Prostate gland (tissue), 2 donors: ENCODE results near the gene ZCCHC24.

ENCODE experiments used
- POLR2A ChIP-seq: fragments of 450-650 bp; IDR thresholded peaks from one replicate; pipeline ENCODE4 v1.6.1; 2016; ENCODE audit warnings: antibody characterized with exemption, mild to moderate bottlenecking
- TF ChIP-seq, protein P1 (sequence below), 4 experiments: fragments of 200-600 bp in 2 of 4; fragments of 450-650 bp in 2 of 4; sonication (generic) in 2 of 4; IDR thresholded peaks; 1 replicate in 3 of 4; 2 replicates in 1 of 4; pipeline ENCODE4 v1.5.1; 2016 to 2019; ENCODE audit warnings: antibody characterized with exemption in 4 of 4, mild to moderate bottlenecking in 2 of 4, moderate library complexity in 2 of 4

DNA sequence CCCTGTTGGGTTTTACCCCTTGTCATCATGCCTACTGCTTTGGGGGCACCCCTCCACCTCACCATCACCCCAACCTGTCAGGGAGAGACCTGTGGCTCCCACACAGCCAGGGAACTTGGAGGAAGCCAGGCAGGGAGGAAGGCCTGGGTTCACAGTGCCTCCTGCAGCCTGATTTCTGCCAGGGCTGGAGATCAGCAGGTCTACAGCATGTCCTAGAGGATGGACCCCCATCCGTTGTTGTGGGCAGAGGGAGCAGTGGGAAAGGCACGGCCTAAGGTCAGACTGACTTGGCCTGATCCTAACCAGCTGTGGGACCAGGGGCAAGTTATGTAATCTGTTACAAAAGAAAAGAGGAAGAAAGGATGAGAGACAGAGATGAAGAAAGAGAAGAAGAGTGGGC lies 28.2 kb downstream of the ZCCHC24 start:
- TF ChIP-seq POLR2A, result no peak
- TF ChIP-seq, protein P1, sequence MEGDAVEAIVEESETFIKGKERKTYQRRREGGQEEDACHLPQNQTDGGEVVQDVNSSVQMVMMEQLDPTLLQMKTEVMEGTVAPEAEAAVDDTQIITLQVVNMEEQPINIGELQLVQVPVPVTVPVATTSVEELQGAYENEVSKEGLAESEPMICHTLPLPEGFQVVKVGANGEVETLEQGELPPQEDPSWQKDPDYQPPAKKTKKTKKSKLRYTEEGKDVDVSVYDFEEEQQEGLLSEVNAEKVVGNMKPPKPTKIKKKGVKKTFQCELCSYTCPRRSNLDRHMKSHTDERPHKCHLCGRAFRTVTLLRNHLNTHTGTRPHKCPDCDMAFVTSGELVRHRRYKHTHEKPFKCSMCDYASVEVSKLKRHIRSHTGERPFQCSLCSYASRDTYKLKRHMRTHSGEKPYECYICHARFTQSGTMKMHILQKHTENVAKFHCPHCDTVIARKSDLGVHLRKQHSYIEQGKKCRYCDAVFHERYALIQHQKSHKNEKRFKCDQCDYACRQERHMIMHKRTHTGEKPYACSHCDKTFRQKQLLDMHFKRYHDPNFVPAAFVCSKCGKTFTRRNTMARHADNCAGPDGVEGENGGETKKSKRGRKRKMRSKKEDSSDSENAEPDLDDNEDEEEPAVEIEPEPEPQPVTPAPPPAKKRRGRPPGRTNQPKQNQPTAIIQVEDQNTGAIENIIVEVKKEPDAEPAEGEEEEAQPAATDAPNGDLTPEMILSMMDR (IDR thresholded peaks at IDR 0.05), result no peak
